ENCODE results near the gene TMEM130.

The TMEM130 gene

GRCh38 chr7:98800996-98801395 is 68.8 kb downstream of the TMEM130 start:
- H3K27ac ChIP-seq (ENCODE audit: low read depth in 2 of 2, low read length in 2 of 2): no peak overlapping the region
- peaks cover 0 to 5% of the 10 kb centered on the region in 2 donors for H3K9me3 ChIP-seq (ENCODE audit: control insufficient read depth in 2 of 2, low read length in 2 of 2)
- no peak overlapping the region for H3K4me3 ChIP-seq (ENCODE audit: low read length in 2 of 2)
- no peaks in the 10 kb centered on the region for H3K36me3 ChIP-seq (ENCODE audit: control insufficient read depth in 2 of 2, insufficient read depth in 2 of 2, low read length in 2 of 2)
- H3K27me3 ChIP-seq (ENCODE audit: control insufficient read depth in 2 of 2, insufficient read depth in 2 of 2, low read length in 2 of 2): no peaks in the 10 kb centered on the region
- no peak overlapping the region for H3K9ac ChIP-seq (ENCODE audit: low read depth in 1 of 2, low read length in 2 of 2)
- no peaks in the 10 kb centered on the region for H3K4me1 ChIP-seq (ENCODE audit: control insufficient read depth in 2 of 2, insufficient read depth in 2 of 2, low read length in 2 of 2)

- Histone ChIP-seq H3K9ac (ENCODE audit: low read depth in 1 of 2, low read length in 2 of 2) (no peak overlapping the region), H3K27ac (ENCODE audit: low read depth in 2 of 2, low read length in 2 of 2) (no peak overlapping the region), H3K4me1 (ENCODE audit: control insufficient read depth in 2 of 2, insufficient read depth in 2 of 2, low read length in 2 of 2) (no peaks in the 10 kb centered on the region), H3K4me3 (ENCODE audit: low read length in 2 of 2) (no peak overlapping the region), H3K27me3 (ENCODE audit: control insufficient read depth in 2 of 2, insufficient read depth in 2 of 2, low read length in 2 of 2) (no peaks in the 10 kb centered on the region), H3K36me3 (ENCODE audit: control insufficient read depth in 2 of 2, insufficient read depth in 2 of 2, low read length in 2 of 2) (no peaks in the 10 kb centered on the region), H3K9me3 (ENCODE audit: control insufficient read depth in 2 of 2, low read length in 2 of 2) (peaks cover 0 to 5% of the 10 kb centered on the region in 2 donors)
Observed at GRCh38 chr7:98797150-98797549, 72.7 kb downstream of the TMEM130 start.
